Effector CD4-positive, alpha-beta T cell (primary cell): ENCODE measurements around the gene PMS1.
"Not testable (repeated sequence)": the region's sequence is repeated elsewhere in the genome, so short reads cannot be mapped to it uniquely, and the experiment has no call there.

ENCODE experiments used
- DNase-seq: peaks from one replicate; pipeline ENCODE4 v3.0.0-alpha.2; 2020

PMS1 gene

GRCh38 chr2:189818249-189819038 lies 34.2 kb downstream of the PMS1 start:
- DNase-seq = no peak

DNA sequence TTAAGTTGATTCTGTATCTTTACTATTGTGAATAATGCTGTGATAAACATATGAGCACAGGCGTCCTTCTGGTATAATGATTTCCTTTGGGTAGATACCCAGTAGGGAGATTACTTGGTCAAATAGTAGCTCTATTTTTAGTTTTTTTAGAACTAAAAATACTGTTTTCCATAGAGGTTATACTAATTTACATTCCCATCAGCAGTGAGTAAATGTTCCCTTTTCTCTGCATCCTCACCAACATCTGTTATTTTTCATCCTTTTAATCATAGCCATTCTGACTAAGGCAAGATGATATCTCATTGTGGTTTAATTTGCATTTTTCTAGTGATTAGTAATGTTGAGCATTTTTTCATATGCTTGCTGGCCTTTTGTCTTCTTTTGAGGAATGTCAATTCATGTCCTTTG lies 35.1 kb downstream of the PMS1 start:
- no peak for DNase-seq

- DNase-seq = no peak
These were observed 37.9 kb downstream of the PMS1 start for GRCh38 chr2:189821953-189822748.

DNA sequence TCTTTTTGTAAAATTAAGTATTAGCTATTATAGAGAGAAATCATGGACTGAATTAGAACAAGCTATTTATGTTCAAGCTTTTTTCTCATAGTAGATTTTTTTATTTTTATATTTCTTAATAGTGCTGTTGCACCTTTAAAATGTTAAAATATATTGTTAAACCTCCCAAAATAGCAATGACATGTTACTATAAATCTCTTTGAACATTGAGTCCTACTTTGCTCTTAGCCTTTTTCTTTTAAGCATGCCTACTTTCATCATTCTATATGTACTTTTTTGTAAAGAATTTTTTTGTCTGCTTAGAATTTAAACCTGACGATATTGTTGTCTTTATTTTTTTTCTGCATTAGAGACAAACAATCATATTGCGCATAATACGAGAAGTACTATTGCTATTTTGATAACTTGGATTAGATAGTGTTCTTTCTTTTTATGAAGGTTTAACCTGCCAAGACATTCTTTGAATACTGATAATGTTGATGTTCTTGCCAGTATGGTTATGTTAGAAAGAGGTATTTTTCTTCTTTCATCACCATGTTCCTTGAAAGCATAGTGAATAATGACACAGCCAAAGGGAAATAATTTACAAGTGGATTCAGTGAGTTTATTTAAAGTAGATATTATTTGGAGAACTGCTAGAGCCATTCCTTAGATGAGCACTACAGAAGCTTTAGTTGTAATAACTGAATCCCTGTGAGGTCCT lies 40.6 kb downstream of the PMS1 start:
- DNase-seq = no peak

GRCh38 chr2:189826039-189826438 lies 41.8 kb downstream of the PMS1 start:
- DNase-seq = no peak

DNA sequence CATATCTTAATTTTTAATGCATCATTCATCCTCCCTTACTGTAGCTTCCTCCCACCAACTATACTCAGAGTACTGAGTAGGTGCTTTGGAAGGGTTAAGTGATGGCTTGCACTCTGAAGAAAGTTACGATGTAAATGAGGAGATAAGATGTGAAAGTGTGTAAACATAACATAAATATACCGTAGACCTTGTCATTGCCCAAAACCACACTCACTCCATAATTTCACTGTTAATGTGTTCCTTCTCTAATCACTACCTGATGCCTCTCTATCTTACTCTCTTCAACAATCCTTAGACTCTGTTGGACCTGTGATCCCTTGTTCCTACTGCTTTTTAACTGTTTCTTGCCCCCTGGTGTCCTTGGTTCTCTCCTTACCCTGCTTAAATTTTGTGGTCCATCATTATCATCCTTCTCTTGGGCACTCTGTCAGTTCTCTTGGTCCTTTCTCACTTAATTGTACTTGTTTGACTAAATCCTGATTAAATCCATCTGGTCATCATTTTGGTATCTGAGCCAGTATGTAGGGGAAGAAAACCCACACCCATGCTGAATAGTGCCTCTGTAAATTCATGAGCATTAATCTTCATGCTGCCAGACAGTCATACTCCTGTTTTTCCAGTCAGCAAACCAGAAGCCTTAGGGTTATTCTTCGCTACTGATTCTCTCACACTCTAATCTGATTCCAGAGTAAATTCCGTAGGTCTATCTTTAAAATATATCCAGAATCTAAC lies 45.0 kb downstream of the PMS1 start:
- no peak for DNase-seq

DNA sequence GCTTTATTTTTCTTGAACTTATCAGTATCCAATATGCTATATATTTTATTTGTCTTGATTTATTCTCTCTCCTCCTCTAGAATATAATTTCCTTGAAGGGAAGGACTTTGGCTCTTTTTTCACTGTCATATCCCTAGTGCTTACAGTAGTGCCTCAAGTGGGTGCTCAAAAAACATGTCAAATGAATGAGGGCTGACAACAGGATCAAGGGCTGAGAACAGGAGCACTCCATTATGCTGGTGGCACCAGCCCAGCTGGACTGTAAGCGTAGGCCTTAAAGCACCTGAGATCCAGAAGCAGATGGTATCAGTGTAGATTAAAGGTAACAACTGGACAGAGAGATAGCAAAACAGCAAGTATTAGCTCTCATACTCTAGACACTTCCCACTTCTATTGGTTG lies 46.3 kb downstream of the PMS1 start:
- no peak for DNase-seq

DNA sequence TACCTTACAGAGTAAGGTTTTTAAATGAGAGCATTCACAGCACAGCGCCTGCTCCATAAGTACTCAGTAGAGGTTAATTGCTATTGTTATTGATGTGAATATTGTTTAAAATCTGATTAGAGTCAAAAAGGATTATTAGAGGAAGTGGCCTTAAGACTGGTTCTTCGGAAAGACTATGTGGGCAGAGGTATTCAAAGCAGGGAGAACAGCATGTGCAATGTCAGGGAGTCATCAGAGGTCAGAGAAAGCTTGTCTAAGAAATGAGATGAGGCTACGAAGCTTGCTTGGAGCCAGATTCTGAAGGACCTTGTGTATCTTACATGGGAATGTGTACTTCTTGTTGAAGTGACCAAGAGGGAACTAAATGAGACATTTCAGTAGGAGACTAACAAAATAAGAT lies 49.8 kb downstream of the PMS1 start:
- no peak for DNase-seq

- not testable (repeated sequence) for DNase-seq
These were observed 50.4 kb downstream of the PMS1 start for GRCh38 chr2:189834642-189835041.

DNA sequence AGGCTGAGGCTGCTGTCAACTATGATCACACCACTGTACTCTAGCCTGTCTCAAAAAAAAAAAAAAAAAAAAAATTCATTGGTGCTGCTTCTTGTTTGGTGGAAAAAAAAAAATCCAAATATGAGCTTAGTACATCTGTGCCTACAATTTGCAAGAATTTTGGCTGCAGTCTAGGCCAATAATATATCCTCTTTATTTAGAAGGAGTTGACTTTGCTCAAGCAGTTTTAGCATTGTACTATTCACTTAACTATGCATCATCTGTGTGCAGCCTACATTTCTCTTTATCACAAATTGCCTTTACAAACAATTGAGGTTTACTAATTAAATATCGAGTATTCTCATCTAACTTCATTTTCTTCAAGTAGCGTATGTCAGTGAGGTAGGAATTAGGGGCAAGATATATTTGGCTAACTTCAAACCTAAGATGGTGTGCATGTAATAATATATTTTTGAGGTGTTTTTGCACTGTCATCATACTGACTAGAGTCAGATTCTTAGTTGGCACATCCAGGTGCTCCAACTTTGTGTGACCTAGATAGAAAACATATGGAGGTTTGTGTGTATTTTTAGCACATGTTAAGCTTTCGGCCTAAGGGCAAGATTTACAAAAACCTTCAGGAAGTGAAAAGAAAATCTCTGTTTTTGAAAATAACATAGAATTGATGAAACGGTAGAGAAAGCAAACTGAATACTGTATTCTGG lies 51.8 kb downstream of the PMS1 start:
- no peak for DNase-seq

DNA sequence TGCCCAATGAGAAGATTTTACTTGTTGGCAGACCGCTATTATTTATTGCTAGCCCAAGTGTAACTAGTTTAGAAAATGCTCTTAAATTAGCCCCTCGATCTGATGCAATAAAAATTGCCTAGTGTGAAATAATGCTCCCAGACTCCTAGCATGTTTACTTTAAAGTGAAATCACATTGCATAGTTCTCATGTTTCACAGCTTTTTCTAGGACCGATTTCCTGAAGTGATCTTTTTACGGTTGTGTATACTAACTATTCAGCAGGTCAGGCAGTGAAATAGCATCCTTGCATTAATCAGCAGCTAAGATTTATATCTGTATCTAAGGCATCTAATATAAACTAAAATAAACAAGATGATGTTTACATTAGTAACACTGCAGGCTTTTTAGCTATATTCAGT lies 52.4 kb downstream of the PMS1 start:
- no peak for DNase-seq

GRCh38 chr2:189837326-189837725 lies 53.1 kb downstream of the PMS1 start:
- no peak for DNase-seq

DNA sequence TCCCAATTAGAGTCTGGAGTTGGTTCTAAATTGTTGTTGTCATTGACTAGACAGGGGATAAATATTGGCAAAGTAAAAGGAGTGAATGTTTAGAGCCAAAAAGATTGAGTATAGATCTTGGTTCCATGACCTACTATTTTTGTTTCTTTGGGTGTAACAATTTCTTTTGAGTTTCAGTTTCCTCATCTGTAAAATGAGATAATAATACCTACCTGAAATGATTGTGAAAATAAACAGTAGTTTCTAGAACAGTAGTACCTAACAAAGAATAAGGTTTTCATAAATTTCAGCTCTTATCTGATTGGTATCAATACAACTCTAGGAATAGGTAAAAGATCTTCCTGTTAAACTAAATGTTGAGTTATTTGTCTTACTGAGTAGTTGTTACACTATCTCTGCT lies 56.8 kb downstream of the PMS1 start:
- DNase-seq = no peak

GRCh38 chr2:189848276-189848675 lies 64.0 kb downstream of the PMS1 start:
- DNase-seq = no peak

GRCh38 chr2:189849550-189849949 lies 65.3 kb downstream of the PMS1 start:
- no peak for DNase-seq

GRCh38 chr2:189851174-189851826 lies 67.0 kb downstream of the PMS1 start:
- DNase-seq = no peak

- DNase-seq = no peak
These were observed 69.9 kb downstream of the PMS1 start for GRCh38 chr2:189854187-189854586.

- DNase-seq = no peak
These were observed 70.7 kb downstream of the PMS1 start for GRCh38 chr2:189854940-189855339.

DNA sequence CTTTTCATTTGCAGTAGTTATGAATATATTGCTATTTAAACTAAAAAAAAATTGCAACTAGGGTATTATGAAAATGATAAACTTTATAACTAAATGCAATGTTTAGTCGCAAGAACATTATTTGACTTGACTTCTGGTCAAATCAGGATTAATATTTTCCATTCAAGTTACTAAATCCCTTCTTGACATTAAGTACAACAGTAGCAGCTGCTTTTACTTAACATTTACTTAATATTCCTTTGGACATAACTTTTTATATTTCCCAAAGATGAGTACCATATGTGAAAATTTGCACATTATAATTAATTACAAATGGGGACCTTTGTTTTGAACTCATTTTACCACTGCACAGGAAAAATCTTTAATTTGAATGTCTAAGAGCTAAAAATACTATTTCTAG lies 74.0 kb downstream of the PMS1 start:
- no peak for DNase-seq

DNA sequence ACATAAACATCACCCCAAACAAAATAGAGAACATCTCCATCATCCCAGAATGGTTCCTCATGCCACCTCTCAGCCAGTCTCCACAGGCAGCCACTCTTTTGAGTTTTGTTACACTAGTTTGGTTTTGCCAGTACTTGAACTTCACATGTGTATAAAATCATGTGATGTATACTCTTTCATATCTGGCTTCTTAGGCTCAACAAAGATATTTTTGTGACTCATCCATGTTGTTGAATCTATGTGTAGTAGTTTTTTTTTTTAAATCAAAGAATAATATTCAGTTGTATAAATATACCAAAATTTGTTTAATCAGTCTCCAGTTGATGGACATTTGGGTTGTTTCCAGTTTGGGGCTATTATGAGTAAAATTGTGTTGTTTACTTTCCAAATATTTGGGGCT lies 75.9 kb downstream of the PMS1 start:
- no peak for DNase-seq

- DNase-seq = no peak
These were observed 78.5 kb downstream of the PMS1 start for GRCh38 chr2:189862751-189863150.

- DNase-seq = no peak
These were observed 81.6 kb downstream of the PMS1 start for GRCh38 chr2:189865826-189866225.
